SIG-M5 treated with dmso at 0.1 percent for 504 hours (cell line): Measurements from ENCODE around the gene CSNK2B.

Experiments
- DNase-seq: peaks from one replicate; lab custom pipeline; 2025; ENCODE audit not compliant: unreplicated experiment; lab: John Stamatoyannopoulos, UW

CSNK2B gene

DNA sequence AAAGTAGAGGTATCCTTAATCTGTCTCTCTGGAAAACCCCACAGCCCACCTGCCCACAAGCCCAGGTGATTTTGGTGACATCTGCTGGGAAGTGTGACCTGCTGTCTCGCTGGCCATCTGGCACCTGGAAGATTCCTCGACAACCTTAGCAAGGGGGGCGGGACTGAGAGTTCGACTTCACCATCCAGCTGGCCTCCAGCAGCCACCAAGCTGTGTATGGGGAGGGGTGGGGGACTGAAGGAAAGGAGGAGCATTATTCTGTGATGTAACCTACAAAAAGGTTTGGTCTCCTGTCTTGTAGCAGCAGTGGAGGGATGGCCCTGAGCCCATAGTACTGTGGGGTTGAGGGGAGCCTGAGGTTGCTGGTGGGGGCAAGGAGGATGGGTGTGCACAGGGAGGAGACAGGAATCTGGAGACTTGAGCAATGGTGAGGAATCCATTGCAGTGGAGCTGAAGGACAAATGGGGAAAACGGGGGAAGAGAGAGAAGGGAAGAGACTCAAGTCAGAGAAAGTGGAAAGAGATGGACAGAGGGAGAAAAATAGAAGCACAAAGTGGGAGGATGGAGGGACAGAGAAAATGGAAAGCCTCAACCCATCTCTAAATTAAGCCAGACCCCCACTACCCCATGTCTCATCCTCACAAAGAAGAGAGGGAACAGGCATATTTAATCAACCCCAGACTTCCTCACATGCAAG lies 44.8 kb downstream of the CSNK2B start:
- no peak for DNase-seq

DNA sequence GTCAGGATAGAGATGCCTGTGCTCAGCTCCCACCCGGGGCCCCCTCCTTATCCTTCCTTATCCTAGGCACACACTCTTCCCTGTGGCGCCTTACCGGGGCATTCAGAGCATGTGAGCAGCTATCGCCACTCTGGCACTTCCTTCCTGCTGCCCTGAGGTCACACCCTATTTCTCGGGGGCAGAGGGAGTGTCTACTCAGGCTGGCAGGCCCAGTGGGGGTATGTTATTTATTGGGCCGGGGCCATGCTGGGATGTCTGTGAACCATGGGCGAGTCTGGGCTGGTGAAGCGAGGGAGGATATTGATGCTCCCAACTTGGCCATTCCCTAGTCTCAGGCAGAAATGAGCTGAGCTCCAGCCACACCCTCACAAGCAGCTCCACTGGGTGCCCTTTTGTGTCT lies 45.4 kb downstream of the CSNK2B start:
- DNase-seq = no peak

- no peak for DNase-seq
Observed at GRCh38 chr6:31712296-31712695, 46.4 kb downstream of the CSNK2B start.

- DNase-seq = no peak
Observed at GRCh38 chr6:31713465-31713864, 47.6 kb downstream of the CSNK2B start.

- no peak for DNase-seq
Observed at GRCh38 chr6:31713991-31714684, 48.3 kb downstream of the CSNK2B start.

DNA sequence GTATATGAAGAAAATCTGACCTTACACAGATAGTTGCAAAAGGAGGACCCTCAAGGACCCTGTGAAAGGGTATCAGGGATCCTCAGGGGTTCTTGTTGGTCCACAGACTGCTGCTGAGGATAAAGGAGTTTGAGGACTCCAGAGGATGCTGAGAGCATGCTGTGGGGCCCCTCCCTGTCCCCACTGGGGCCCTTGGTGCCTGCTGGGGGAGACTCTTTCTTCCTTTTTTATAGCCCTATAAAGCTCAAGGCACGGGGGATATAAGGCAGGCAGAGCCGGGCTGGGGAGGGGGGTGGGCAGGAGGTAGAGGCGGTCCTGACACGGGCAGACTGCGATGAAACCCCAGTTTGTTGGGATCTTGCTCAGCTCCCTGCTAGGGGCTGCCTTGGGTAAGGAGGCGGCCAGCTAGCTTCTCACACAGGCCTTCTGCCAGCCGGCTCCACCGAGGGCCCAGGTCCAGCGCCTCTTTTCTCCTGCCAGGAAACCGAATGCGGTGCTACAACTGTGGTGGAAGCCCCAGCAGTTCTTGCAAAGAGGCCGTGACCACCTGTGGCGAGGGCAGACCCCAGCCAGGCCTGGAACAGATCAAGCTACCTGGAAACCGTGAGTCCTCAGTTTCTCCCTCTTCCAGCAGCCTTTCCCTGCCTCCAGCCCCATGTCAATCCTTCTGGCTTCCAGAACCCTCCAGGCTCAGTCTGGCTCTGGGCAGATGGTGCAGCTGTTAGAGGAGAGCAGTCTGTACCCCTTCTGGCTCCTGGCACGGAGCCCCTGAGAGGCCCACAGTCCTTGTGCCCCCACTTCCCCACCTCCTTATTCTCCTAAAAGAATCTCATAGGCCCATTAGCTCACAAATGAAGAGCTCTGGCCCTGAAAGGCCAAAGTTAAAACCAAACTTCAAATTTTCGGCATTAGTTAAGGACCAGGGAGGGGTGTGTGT lies 49.4 kb downstream of the CSNK2B start, which contains the start of gene LY6G6D:
TSS of gene LY6G6D (plus strand) at position 327 of the 937 bp plus-strand sequence. CDS start at position 335, 8 bp downstream.
- no peak for DNase-seq

GRCh38 chr6:31717499-31718222 lies 51.8 kb downstream of the CSNK2B start:
- DNase-seq = peak; percentile 8

GRCh38 chr6:31718265-31718664 lies 52.4 kb downstream of the CSNK2B start:
- peak; percentile 37 for DNase-seq

DNA sequence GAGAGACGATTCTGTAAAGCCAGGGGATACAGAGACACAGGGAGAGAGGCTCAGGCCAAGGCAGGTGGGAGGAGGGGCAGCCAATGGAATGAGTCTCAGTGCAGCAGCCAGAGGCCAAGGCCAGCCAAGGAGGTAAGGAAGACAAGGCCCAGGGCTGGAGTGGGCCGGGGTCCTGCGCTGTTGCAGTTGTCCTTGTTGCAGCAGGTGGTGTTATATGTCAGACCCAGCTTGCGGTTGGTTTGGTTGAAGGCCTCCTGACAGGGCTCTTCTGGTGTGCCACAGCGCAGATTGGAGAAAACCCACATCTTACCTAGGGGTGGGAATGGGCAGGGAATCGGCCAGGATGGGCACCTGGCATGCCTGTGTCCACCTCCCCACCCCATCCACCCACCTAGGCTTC lies 53.1 kb downstream of the CSNK2B start:
- no peak for DNase-seq
